Measurements from ENCODE around the gene MAVS.

DNA sequence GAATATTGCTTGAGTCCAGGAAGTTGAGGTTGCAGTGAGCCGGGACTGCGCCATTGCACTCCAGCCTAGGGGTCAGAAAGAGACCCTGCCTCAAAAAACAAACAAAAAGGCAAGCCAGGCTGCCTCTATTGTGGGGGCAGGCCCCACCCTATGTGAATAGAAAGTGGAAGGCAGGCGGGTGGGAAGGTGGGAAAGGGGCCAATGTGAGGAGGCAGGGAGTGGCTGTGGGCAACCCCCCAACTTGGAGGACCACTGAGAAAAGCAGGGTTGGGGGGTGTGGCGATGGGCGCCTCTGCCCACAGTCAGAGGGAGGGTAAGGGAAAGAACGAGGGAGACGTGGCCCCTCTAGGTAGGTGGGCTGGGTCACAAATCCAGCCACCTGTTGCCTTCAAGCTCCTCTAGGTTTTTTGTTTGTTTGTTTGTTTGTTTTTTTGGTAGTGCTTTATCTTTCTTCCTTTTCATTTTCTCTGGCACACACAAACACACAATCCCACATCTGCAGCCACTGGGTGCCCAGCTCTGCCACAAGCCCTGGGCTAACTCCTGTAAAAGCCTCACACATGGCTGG lies 31.6 kb upstream of the MAVS start:
- TF ChIP-seq CTCF (IDR thresholded peaks at IDR 0.05) = no peak
- TF ChIP-seq FOXP1 (CRISPR knock-in tag; IDR thresholded peaks at IDR 0.05; ENCODE audit: borderline replicate concordance) = no peak
- no peak for TF ChIP-seq ELF4 (CRISPR knock-in tag; IDR thresholded peaks at IDR 0.05; ENCODE audit: low read depth)
- no peak for TF ChIP-seq GRHL2 (CRISPR knock-in tag; IDR thresholded peaks at IDR 0.05; ENCODE audit: insufficient replicate concordance, severe bottlenecking)
- TF ChIP-seq, protein P1, sequence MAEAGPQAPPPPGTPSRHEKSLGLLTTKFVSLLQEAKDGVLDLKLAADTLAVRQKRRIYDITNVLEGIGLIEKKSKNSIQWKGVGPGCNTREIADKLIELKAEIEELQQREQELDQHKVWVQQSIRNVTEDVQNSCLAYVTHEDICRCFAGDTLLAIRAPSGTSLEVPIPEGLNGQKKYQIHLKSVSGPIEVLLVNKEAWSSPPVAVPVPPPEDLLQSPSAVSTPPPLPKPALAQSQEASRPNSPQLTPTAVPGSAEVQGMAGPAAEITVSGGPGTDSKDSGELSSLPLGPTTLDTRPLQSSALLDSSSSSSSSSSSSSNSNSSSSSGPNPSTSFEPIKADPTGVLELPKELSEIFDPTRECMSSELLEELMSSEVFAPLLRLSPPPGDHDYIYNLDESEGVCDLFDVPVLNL (CRISPR knock-in tag; IDR thresholded peaks at IDR 0.05; ENCODE audit: borderline replicate concordance, low read depth) = no peak
- TF ChIP-seq TP53 (CRISPR knock-in tag; IDR thresholded peaks at IDR 0.05) = no peak
- TF ChIP-seq TEAD4 (CRISPR knock-in tag; IDR thresholded peaks at IDR 0.05) = no peak
- TF ChIP-seq ZBTB21 (CRISPR knock-in tag; IDR thresholded peaks at IDR 0.05; ENCODE audit: borderline replicate concordance) = no peak
- TF ChIP-seq FOXJ3 (CRISPR knock-in tag; IDR thresholded peaks at IDR 0.05; ENCODE audit: borderline replicate concordance) = no peak
- TF ChIP-seq RELA (CRISPR knock-in tag; IDR thresholded peaks at IDR 0.05; ENCODE audit: borderline replicate concordance) = no peak
- no peak for TF ChIP-seq PRRX2 (CRISPR knock-in tag; IDR thresholded peaks at IDR 0.05)
- TF ChIP-seq, protein P2, sequence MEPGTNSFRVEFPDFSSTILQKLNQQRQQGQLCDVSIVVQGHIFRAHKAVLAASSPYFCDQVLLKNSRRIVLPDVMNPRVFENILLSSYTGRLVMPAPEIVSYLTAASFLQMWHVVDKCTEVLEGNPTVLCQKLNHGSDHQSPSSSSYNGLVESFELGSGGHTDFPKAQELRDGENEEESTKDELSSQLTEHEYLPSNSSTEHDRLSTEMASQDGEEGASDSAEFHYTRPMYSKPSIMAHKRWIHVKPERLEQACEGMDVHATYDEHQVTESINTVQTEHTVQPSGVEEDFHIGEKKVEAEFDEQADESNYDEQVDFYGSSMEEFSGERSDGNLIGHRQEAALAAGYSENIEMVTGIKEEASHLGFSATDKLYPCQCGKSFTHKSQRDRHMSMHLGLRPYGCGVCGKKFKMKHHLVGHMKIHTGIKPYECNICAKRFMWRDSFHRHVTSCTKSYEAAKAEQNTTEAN (CRISPR knock-in tag; IDR thresholded peaks at IDR 0.05) = no peak
